ENCODE measurements around the gene MRC2. TPM values are rescaled to one million over a fixed set of nuclear protein-coding genes. Genes with fewer than 3 reads are reported as not detected.
A peak's percentile ranks its signal among the peaks of the same experiment; 100 is the strongest.

The MRC2 gene
- polyA plus RNA-seq (2012; ENCODE audit: insufficient read length, low read depth) = 290 TPM

- TF ChIP-seq REST (IDR thresholded peaks at IDR 0.05; ENCODE audit: insufficient read depth in 1 of 2, low read depth in 2 of 2, low read length in 2 of 2) (no peak; a peak in 1 of 4 replicates), POLR2AphosphoS5 (IDR thresholded peaks at IDR 0.05; ENCODE audit: low read depth, low read length) (peak; percentile 75), SIN3A (IDR thresholded peaks at IDR 0.05; ENCODE audit: borderline replicate concordance, insufficient read depth, low read length) (no peak; the same call in 1 of the 2 replicates), TAF1 (IDR thresholded peaks at IDR 0.05; ENCODE audit: borderline replicate concordance, insufficient read depth, low read length) (no peak), FOXP2 (optimal IDR thresholded peaks at IDR 0.05; ENCODE audit: borderline replicate concordance, extremely low read depth, extremely low read length, insufficient read depth) (peak; percentile 90)
Observed at GRCh38 chr17:62627219-62627903, at the start of gene MRC2. TSS of gene MRC2 (plus strand) at chr17:62627670. CDS start at chr17:62627803, 133 bp downstream.

- no peak for TF ChIP-seq SIN3A (IDR thresholded peaks at IDR 0.05; ENCODE audit: borderline replicate concordance, insufficient read depth, low read length)
- no peak for TF ChIP-seq TAF1 (IDR thresholded peaks at IDR 0.05; ENCODE audit: borderline replicate concordance, insufficient read depth, low read length)
- TF ChIP-seq FOXP2 (optimal IDR thresholded peaks at IDR 0.05; ENCODE audit: borderline replicate concordance, extremely low read depth, extremely low read length, insufficient read depth) = no peak
- no peak for TF ChIP-seq REST (IDR thresholded peaks at IDR 0.05; ENCODE audit: insufficient read depth in 1 of 2, low read depth in 2 of 2, low read length in 2 of 2)
- TF ChIP-seq POLR2AphosphoS5 (IDR thresholded peaks at IDR 0.05; ENCODE audit: low read depth, low read length) = no peak
Observed at GRCh38 chr17:62578757-62579487, 48.5 kb upstream of the MRC2 start.

GRCh38 chr17:62580947-62581346, 46.5 kb upstream of the MRC2 start:
- TF ChIP-seq TAF1 (IDR thresholded peaks at IDR 0.05; ENCODE audit: borderline replicate concordance, insufficient read depth, low read length) = no peak
- TF ChIP-seq REST (IDR thresholded peaks at IDR 0.05; ENCODE audit: insufficient read depth in 1 of 2, low read depth in 2 of 2, low read length in 2 of 2) = no peak
- TF ChIP-seq SIN3A (IDR thresholded peaks at IDR 0.05; ENCODE audit: borderline replicate concordance, insufficient read depth, low read length) = no peak
- no peak for TF ChIP-seq FOXP2 (optimal IDR thresholded peaks at IDR 0.05; ENCODE audit: borderline replicate concordance, extremely low read depth, extremely low read length, insufficient read depth)
- no peak for TF ChIP-seq POLR2AphosphoS5 (IDR thresholded peaks at IDR 0.05; ENCODE audit: low read depth, low read length)

- TF ChIP-seq TAF1 (IDR thresholded peaks at IDR 0.05; ENCODE audit: borderline replicate concordance, insufficient read depth, low read length) = no peak
- TF ChIP-seq SIN3A (IDR thresholded peaks at IDR 0.05; ENCODE audit: borderline replicate concordance, insufficient read depth, low read length) = no peak
- TF ChIP-seq REST (IDR thresholded peaks at IDR 0.05; ENCODE audit: insufficient read depth in 1 of 2, low read depth in 2 of 2, low read length in 2 of 2) = no peak
- TF ChIP-seq POLR2AphosphoS5 (IDR thresholded peaks at IDR 0.05; ENCODE audit: low read depth, low read length) = no peak
- TF ChIP-seq FOXP2 (optimal IDR thresholded peaks at IDR 0.05; ENCODE audit: borderline replicate concordance, extremely low read depth, extremely low read length, insufficient read depth) = no peak
Observed at GRCh38 chr17:62581764-62582163, 45.7 kb upstream of the MRC2 start.

All from PFSK-1 (cell line).